Right ventricle myocardium superior (tissue), 1 donor: Measurements from ENCODE around the gene SSC5D. TPM values are rescaled to one million over a fixed set of nuclear protein-coding genes. Genes with fewer than 3 reads are reported as not detected.
"Not testable (repeated sequence)": the region's sequence is repeated elsewhere in the genome, so short reads cannot be mapped to it uniquely, and the experiment has no call there.

Source experiments
- ATAC-seq: fragments of 200-7000 bp; cut with Tn5 transposase; one replicate; pipeline ENCODE4 v1.9.1; 2020; ENCODE audit warnings: mild to moderate bottlenecking; ENCODE audit not compliant: poor library complexity
- DNase-seq: peaks from one replicate; pipeline ENCODE4 v3.0.0-alpha.2; 2020
- intact Hi-C: fragments of 100-400 bp; cut with DNase I; formaldehyde crosslinking; loops from one replicate; pipeline ENCODE4 v1.11.2; 2022
- total RNA-seq: library from RNA; stranded (reverse); fragmentation: NEBNext Ultra II Directional; extraction: Animal tissue kit (Norgen Biotek cat#: 25700); gene quantifications from one replicate; pipeline ENCODE4 v1.2.1, GENCODE V29; 2021
- donor health status: DM: no; HTN: yes; CAD: no; lungs with severe emphysema.

Gene SSC5D
- total RNA-seq, 1 donor from 2014 or later = 2.6 TPM

GRCh38 chr19:55526216-55527196, 38.3 kb downstream of the SSC5D start:
- intact Hi-C loops = no loop called here
- ATAC-seq = peak; percentile 82
- peak; percentile 89 for DNase-seq

- DNase-seq (no peak), ATAC-seq (no peak)
- intact Hi-C loops = no loop called here
These were observed 39.2 kb downstream of the SSC5D start for GRCh38 chr19:55527197-55528029.

DNA sequence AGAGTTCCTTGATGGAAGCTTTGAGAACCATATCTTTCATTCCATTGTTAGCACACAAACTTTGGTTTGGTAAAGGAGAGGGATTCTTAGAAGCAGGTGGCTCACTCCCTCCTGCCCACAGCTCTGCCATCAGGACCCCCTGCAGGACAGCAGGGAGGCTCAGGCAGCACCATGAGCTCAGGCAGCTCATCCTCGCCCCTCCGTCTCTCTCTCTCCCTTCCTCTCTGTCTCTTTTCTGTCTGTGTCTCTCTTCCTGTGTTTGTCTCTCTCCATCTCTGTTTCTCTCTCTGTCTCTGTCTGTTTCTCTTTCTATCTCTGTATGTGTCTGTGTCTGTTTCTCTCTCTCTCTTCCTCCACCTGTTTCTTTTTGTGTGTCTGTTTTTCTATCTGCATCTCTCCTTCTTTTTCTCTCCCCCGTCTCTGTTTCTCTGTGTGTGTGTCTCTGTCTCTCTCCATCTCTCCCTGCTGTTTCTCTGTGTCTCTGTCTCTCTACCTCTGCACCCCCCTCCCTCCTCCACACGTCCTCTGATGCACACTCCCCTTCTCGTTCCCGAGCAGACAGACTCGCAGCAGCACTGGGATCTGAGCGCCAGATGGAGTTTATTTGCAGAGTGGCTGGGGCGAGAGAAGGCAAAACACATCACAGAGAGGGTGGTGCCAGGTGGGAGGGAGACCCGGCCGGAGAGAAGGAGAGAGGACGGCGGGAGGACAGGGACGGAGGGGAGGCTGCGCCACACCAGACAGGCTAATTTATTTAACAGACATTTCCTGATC, 40.0 kb downstream of the SSC5D start:
- ATAC-seq (no peak), DNase-seq (no peak)

DNA sequence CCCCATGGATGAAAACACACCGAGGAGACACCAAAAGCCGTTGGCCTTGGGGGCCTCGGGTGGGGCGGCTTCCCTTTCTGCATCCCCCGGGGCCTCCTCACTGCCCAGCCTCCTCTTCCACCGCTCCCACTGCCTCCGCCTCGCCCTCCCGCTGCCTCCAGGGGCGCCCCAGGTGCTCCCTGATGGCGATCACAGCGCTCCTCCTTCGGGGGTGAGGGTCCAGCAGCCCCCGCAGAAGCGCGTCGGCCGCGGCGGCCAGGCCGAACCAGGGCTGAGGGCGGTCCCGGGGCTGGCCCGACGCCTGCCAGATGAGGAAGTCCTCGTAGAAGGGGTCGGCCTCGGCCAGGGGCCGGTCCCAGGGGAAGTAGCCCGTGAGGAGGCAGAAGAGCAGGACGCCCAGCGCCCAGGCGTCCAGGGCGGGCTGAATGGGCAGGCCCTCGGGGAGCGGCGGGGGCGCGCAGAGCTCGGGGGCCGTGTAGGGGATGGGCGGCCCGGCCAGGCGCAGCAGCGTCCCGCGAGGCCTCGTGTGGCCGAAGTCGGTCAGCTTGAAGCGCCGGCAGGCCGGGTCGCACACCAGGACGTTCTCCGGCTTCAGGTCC, 41.5 kb downstream of the SSC5D start:
- ATAC-seq = no peak
- no peak for DNase-seq
- intact Hi-C loops = no loop called here

More for the DNA sequence above, 40.0 kb downstream of the SSC5D start:
- intact Hi-C loops = no loop called here

- DNase-seq = no peak
- intact Hi-C loops = no loop called here
- ATAC-seq = no peak
These were observed 42.8 kb downstream of the SSC5D start for GRCh38 chr19:55530996-55531395.

- DNase-seq, ATAC-seq, intact Hi-C loops: not testable (repeated sequence)
These were observed 46.0 kb downstream of the SSC5D start for GRCh38 chr19:55534280-55534679.

DNA sequence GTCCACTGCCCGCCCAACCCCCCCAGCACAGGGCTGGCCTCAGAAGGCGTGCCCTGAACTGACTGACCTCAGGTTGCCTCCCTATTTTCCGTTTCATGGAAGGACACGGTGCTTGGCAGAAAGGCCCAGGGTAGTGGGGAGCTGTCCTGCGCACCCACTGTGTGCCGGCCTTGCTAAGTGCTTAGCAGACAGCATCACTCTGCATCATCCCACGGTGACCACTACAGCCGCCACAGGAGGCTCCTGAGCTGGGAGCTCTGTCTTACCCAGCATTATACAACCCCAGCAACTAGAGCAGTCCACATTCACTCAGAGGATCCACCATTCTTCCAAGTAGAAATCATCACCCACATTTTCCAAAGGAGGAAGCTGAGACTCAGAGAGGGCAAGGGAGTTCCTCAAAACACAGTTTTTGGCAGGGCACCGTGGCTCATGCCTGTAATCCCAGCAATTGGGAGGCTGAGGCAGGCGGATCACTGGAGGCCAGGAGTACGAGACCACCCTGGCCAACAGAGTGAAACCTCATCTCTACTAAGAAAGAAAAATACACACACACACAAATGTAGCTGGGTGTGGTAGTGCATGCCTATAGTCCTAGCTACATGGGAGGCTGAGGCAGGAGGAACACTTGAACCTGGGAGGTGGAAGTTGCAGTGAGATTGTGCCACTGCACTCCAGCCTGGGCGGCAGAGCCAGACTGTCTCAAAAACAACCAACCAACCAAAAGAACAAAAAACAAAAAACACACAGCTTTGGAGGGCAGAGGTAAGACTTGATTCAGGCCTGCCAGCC, 47.1 kb downstream of the SSC5D start:
- intact Hi-C loops = no loop called here
- no peak for ATAC-seq
- DNase-seq = no peak

GRCh38 chr19:55535965-55536350, 47.7 kb downstream of the SSC5D start:
- DNase-seq (no peak), ATAC-seq (no peak)

DNA sequence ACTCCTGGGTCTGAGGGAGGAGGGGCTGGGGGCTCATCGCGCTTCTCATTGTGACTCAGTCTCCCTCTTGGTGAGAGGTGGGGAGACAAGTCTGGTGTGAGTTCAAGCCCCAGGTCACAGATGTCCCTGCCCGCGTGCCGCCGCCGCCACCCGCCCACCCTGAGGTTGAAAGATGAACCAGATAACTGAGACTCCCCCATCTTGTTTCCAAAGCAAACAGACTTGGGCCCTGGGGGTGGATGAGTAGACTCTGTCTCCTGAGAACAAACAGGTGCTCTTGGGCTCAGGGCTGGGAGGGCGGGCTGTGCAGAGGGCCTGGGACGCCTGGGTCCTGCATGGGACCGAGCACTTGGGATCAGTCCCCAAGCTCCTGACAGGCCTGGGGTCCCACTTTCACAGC, 48.1 kb downstream of the SSC5D start:
- no peak for ATAC-seq

More at GRCh38 chr19:55535965-55536350, 47.7 kb downstream of the SSC5D start:
- intact Hi-C loops = no loop called here

GRCh38 chr19:55536951-55537740, 48.9 kb downstream of the SSC5D start, which contains the start of gene SBK2:
TSS of gene SBK2 (minus strand) at chr19:55537133. CDS start at chr19:55536294, 839 bp downstream.
- intact Hi-C loops = no loop called here
- DNase-seq (no peak), ATAC-seq (peak; percentile 66)

More for the DNA sequence above, 48.1 kb downstream of the SSC5D start:
- no peak for DNase-seq
- intact Hi-C loops = no loop called here

DNA sequence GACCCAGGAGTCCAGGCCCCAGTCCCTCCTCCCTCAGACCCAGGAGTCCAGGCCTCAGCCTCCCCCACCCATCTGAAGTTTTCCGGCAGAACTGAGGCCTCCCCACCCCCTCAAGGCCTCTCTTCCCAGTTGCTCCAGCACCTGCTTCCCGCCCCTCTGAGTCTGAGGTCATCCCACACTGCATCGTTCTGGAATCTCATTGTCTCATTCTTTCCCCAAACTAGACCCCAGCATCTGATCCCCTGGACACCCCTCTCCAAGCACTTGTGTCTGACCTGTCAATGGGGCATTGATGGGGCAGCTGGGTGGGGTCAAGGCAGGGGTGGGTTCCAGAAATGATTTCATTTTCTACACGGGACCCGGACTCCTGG, 49.5 kb downstream of the SSC5D start:
- DNase-seq (no peak), ATAC-seq (no peak)
- intact Hi-C loops = no loop called here

- ATAC-seq = no peak
- DNase-seq = no peak
- intact Hi-C loops = no loop called here
These were observed 49.9 kb downstream of the SSC5D start for GRCh38 chr19:55538132-55538531.

DNA sequence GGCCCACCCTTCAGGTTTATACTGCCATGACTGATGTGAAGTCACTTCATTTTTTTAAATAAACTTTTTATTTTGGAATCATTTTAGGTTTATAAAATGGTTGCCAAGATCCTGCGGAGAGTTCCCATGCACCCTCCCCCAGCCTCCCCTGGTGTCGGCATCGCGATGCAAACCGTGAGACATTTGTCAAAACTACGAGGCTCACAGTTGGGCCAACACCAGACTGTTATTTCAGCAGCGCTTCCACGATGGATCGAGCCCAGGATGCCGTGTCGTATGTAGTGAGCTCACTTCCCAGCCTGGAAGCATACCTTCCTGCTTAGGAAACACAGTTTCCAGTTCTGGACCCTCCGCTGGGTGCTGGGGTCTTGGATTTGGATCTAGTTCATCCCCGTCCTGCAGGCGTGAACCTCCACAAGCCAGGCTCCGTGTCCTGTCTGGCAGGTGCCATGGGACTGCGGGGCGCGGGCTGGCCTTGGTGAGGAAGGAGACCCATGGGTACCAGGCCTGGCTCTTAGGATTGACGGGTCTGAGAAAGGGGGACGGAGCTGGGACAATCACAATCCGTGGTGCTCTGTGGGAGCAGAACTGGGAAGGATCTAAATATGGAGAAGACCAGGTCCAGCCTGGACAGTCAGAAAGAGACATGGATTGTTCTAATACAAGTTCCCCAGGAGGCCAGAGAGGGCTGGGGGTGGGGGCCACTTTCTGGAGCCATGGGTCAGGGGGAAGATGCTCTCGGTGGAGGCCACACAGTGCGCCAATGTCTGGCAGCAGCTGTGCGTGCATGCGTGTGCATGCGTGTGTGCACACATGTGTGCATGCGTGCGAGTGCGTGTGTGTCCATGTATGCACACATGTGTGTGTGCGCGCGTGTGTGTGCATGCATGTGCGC, 51.1 kb downstream of the SSC5D start:
- ATAC-seq (peak; percentile 4), DNase-seq (no peak)
- intact Hi-C loops = no loop called here

DNA sequence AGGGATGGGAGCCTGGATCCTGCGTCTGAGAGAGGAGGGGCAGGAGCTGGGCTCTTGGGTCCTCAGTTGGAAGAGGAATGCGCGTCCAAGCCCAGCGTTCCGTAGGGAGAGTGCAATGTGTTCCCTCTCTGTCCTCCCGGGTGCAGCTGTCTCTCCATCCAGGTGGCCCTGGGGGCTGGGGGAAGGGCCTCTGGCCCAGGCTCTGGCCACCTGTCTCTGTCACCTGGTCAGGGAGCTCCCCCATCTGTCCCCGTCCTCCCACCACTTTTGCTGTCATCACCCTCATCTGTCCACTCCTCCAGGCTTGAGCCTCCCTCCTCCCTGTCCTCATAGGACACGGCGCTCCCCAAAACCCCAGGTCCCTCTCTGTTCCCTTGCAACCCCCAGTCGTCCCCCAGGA, 52.4 kb downstream of the SSC5D start:
- ATAC-seq = no peak
- DNase-seq = no peak
- intact Hi-C loops = no loop called here

- ATAC-seq (no peak), DNase-seq (no peak)
- intact Hi-C loops = no loop called here
These were observed 52.9 kb downstream of the SSC5D start for GRCh38 chr19:55541091-55541490.

DNA sequence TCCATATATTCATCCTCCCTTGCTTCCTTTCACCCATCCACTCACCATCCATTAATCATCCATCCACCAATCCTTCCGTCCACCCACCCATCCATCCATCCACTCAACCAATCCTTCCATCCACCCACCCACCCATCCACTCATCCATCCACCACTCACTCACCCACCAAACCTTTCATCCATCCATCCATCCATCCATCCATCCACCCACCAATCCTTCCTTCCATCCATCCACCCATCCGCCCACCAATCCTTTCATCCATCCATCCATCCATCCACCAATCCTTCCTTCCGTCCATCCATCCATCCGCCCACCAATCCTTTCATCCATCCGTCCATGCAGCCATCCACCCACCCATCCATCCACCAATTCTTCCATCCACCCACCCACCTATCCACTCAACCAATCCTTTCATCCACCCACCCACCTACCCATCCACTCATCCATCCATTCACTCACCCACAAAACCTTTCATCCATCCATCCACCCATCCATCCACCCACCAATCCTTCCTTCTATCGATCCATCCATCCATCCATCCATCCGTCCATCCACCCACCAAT, 54.1 kb downstream of the SSC5D start:
- intact Hi-C loops = no loop called here
- ATAC-seq (no peak), DNase-seq (no peak)
